ENCODE data around the gene MYL3. TPM values are rescaled to one million over a fixed set of nuclear protein-coding genes. Genes with fewer than 3 reads are reported as not detected.

Gene MYL3
- total RNA-seq, 2 experiments from 2014 or later = not detected

- no peaks in the 10 kb centered on the region for H3K4me1 Mint-ChIP-seq
- no peak overlapping the region for H3K4me3 Mint-ChIP-seq
- no peak overlapping the region for H3K27ac Mint-ChIP-seq
- no peak for ATAC-seq (ENCODE audit: low read depth)
- H3K9me3 Mint-ChIP-seq = no peaks in the 10 kb centered on the region
- DNase-seq = no peak
- POLR2A ChIA-PET = no interaction called here
- H3K36me3 Mint-ChIP-seq = no peaks in the 10 kb centered on the region
- peaks cover 2% of the 10 kb centered on the region for H3K27me3 Mint-ChIP-seq
Measured at GRCh38 chr3:46851364-46852333, 11.6 kb downstream of the MYL3 start.

- Mint-ChIP-seq H3K36me3 (no peaks in the 10 kb centered on the region), H3K9me3 (no peaks in the 10 kb centered on the region), H3K27me3 (peaks cover 3% of the 10 kb centered on the region), H3K27ac (no peak overlapping the region), H3K4me1 (no peaks in the 10 kb centered on the region), H3K4me3 (no peak overlapping the region)
- POLR2A ChIA-PET = no interaction called here
- DNase-seq = no peak
- ATAC-seq (ENCODE audit: low read depth) = no peak
Measured at GRCh38 chr3:46850468-46850779, 12.8 kb downstream of the MYL3 start.

- POLR2A ChIA-PET = no interaction called here
- H3K27me3 Mint-ChIP-seq = peaks cover 4% of the 10 kb centered on the region
- H3K4me1 Mint-ChIP-seq = no peaks in the 10 kb centered on the region
- no peak overlapping the region for H3K4me3 Mint-ChIP-seq
- H3K9me3 Mint-ChIP-seq = no peaks in the 10 kb centered on the region
- ATAC-seq (ENCODE audit: low read depth) (no peak), DNase-seq (no peak)
- no peaks in the 10 kb centered on the region for H3K36me3 Mint-ChIP-seq
- no peak overlapping the region for H3K27ac Mint-ChIP-seq
Measured at GRCh38 chr3:46849686-46850467, 13.4 kb downstream of the MYL3 start.

- no peaks in the 10 kb centered on the region for H3K36me3 Mint-ChIP-seq
- peaks cover 10% of the 10 kb centered on the region for H3K27me3 Mint-ChIP-seq
- no peak overlapping the region for H3K27ac Mint-ChIP-seq
- no peaks in the 10 kb centered on the region for H3K9me3 Mint-ChIP-seq
- ATAC-seq (ENCODE audit: low read depth) (no peak), DNase-seq (no peak)
- POLR2A ChIA-PET = no interaction called here
- H3K4me1 Mint-ChIP-seq = no peaks in the 10 kb centered on the region
- no peak overlapping the region for H3K4me3 Mint-ChIP-seq
Measured at GRCh38 chr3:46849045-46849631, 14.1 kb downstream of the MYL3 start.

- POLR2A ChIA-PET = no interaction called here
- peaks cover 13% of the 10 kb centered on the region for H3K27me3 Mint-ChIP-seq
- H3K4me1 Mint-ChIP-seq = no peaks in the 10 kb centered on the region
- H3K27ac Mint-ChIP-seq = no peak overlapping the region
- H3K9me3 Mint-ChIP-seq = no peaks in the 10 kb centered on the region
- no peak overlapping the region for H3K4me3 Mint-ChIP-seq
- no peaks in the 10 kb centered on the region for H3K36me3 Mint-ChIP-seq
- ATAC-seq (ENCODE audit: low read depth) (no peak), DNase-seq (peak; percentile 55)
Measured at GRCh38 chr3:46848271-46849044, 14.8 kb downstream of the MYL3 start.

DNA sequence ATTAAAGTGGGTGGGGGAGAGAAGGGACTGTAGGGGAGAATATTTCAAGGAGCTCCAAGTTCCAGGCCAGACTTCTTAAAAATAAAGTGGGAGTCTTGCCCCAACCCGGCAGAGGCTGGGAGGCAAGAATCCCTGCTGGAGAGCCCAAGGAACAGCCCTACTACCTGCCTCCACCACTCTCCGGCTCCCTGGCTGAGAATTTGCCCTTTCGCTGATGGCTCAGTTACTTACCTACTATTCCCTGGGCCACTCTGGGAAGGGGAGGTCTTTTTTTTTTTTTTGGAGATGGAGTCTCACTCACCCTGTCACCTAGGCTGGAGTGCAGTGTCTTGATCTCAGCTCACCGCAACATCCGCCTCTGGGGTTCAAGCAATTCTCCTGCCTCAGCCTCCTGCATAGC, 15.5 kb downstream of the MYL3 start:
- Mint-ChIP-seq H3K9me3 (no peaks in the 10 kb centered on the region), H3K27ac (no peak overlapping the region), H3K4me3 (no peak overlapping the region), H3K4me1 (no peaks in the 10 kb centered on the region), H3K27me3 (peaks cover 18% of the 10 kb centered on the region), H3K36me3 (no peaks in the 10 kb centered on the region)
- POLR2A ChIA-PET = no interaction called here
- DNase-seq (no peak), ATAC-seq (ENCODE audit: low read depth) (no peak)

DNA sequence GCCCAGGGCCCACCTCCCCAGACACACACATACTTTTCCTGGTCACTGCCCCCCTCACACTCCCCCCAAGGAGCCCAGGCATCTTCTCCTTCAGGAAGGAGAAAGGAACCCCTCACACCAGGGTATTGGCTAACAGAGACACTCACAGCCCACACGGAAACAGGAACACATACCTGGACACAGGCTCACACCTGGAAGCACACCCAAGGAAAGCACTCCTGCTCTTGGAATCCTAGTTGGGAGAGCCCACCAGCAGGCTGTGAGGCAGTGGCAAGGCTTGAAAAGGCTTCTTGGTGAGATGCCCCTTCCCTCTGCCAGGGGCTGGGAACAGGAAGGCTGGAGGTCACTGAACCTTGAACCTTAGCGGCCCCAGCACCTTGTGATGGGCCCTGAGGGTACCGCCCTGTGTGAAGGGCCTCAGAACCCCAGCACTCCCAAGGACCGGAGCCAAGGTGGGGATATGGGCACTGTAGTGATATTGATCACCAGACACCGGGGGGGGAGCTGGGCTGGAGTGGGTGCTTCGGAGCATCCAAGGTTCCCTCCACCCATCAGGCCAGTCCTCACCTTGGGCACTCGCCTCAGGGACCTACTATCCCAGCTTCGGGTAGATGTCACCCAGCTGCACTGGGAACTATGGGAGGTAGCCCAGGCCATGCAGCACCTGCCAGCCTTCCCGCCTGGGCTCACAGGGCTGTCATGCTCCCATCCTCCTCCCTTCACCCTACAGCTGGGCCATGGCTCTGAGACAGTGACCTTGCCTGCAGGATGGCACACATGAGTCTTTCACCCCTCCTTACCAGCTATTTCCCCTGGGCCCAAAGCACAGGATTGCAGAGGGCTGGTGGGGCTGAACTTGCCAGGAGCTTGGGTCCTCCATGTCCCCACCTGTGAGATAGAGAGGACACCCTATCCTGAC, 16.4 kb downstream of the MYL3 start:
- no peaks in the 10 kb centered on the region for H3K36me3 Mint-ChIP-seq
- DNase-seq = no peak
- H3K9me3 Mint-ChIP-seq = peaks cover under 1% of the 10 kb centered on the region
- no peak overlapping the region for H3K27ac Mint-ChIP-seq
- no peak for ATAC-seq (ENCODE audit: low read depth)
- peaks cover 25% of the 10 kb centered on the region for H3K27me3 Mint-ChIP-seq
- H3K4me1 Mint-ChIP-seq = no peaks in the 10 kb centered on the region
- H3K4me3 Mint-ChIP-seq = peak overlapping the region; percentile 61
- POLR2A ChIA-PET = interaction anchor here (0.6 to 1.3 kb wide), 2 partner anchors 13 to 65 kb away, joined by 3 read pairs; no protein-coding TSS in a partner anchor

DNA sequence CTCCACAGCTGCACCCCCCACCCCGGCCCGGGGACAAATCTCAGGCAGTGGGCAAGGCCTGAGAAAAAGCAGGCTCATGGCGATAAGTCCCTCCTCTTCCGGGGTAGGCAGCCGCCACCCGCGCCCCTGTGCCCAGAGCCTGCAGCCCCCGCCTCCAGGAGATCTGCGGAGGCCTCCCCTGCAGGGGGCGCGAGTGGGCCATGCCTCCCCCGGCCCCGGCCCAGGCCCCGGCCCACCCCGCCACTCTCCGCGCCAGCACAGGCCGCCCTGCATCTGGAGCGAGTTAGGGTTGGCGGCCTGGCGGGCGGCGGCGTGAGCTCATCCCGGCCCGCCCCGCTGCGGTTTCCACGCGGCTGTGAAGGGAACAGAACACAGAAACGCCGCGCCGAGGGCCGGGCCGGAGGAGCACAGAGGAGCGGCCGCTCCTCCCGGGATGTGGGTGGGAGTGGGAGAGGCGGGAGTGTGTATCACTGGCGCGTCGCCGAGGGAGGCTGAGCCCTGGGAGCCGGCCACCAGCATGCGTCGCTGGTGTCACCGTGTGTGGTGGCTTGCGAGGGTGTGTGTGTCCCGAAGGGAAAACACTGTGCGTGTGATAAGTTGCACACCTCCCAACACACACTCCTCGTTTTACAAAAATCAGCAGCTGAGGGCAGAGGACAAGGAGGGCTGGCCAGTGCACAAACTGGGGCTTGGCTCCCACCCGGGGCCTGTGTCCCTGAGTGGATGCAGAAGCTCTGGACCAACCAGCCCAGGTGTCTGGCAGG, 17.2 kb downstream of the MYL3 start:
- peak overlapping the region; percentile 61 for H3K4me3 Mint-ChIP-seq
- peaks cover 31% of the 10 kb centered on the region for H3K27me3 Mint-ChIP-seq
- peak; percentile 77 for DNase-seq
- H3K4me1 Mint-ChIP-seq = no peaks in the 10 kb centered on the region
- peak; percentile 85 for ATAC-seq (ENCODE audit: low read depth)
- no peaks in the 10 kb centered on the region for H3K36me3 Mint-ChIP-seq
- POLR2A ChIA-PET = interaction anchor here (0.6 to 1.3 kb wide), 3 partner anchors 14 to 307 kb away, joined by 3 read pairs; no protein-coding TSS in a partner anchor
- peaks cover 6% of the 10 kb centered on the region for H3K9me3 Mint-ChIP-seq
- H3K27ac Mint-ChIP-seq = no peak overlapping the region

DNA sequence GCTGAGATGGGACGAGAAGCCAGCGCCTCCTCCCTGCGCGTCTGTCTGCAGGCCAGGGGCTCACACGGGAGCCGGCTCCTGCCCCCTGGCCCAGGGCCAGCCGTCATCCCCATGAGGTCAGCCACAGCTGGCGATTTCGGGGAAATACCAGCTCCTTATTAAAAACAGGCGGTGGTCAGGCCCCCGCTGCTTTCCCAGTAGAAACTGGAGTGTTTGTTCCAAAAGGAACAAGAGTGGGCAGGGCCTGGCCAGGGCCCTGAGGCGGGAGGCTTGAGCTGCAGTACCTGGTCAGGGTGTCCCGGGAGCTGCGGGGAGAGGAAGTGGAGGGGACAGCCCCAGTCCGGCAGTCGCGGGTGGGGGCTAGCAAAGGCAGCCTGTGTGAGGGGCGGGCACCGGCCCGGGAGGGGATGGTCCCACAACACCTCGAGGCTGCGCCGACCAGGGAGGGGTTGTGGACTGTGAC, 17.8 kb downstream of the MYL3 start:
- DNase-seq = no peak
- peak; percentile 56 for ATAC-seq (ENCODE audit: low read depth)

GRCh38 chr3:46844881-46845312, 18.3 kb downstream of the MYL3 start:
- Mint-ChIP-seq H3K36me3 (no peaks in the 10 kb centered on the region), H3K27ac (peak overlapping the region; percentile 83), H3K27me3 (peaks cover 31% of the 10 kb centered on the region), H3K4me1 (no peaks in the 10 kb centered on the region), H3K9me3 (peaks cover 13% of the 10 kb centered on the region), H3K4me3 (peak overlapping the region; percentile 78)
- POLR2A ChIA-PET = interaction anchor here (1.0 kb wide), 1 partner anchor 306 kb away, joined by 3 read pairs; no protein-coding TSS in a partner anchor
- no peak for ATAC-seq (ENCODE audit: low read depth)
- no peak for DNase-seq

More for the DNA sequence above, 17.8 kb downstream of the MYL3 start:
- Mint-ChIP-seq H3K27ac (peak overlapping the region; percentile 83), H3K4me3 (peak overlapping the region; percentile 78), H3K27me3 (peaks cover 31% of the 10 kb centered on the region), H3K36me3 (no peaks in the 10 kb centered on the region), H3K4me1 (no peaks in the 10 kb centered on the region), H3K9me3 (peaks cover 10% of the 10 kb centered on the region)
- POLR2A ChIA-PET = interaction anchor here (1.0 to 1.3 kb wide), 2 partner anchors 15 to 306 kb away, joined by 3 read pairs; no protein-coding TSS in a partner anchor

GRCh38 chr3:46844397-46844796, 18.8 kb downstream of the MYL3 start:
- POLR2A ChIA-PET = no interaction called here
- H3K27me3 Mint-ChIP-seq = peaks cover 31% of the 10 kb centered on the region
- H3K9me3 Mint-ChIP-seq = peaks cover 14% of the 10 kb centered on the region
- H3K4me3 Mint-ChIP-seq = peak overlapping the region; percentile 31
- H3K4me1 Mint-ChIP-seq = no peaks in the 10 kb centered on the region
- ATAC-seq (ENCODE audit: low read depth) (no peak), DNase-seq (no peak)
- H3K27ac Mint-ChIP-seq = peak overlapping the region; percentile 31
- H3K36me3 Mint-ChIP-seq = no peaks in the 10 kb centered on the region
